Transverse colon (tissue), 4 donors: ENCODE data around the gene EML4. TPM values are rescaled to one million over a fixed set of nuclear protein-coding genes. Genes with fewer than 3 reads are reported as not detected.

Experiments used
- DNase-seq: peaks from one replicate; pipeline ENCODE4 v3.0.0-alpha.2; 2019
- H3K27ac ChIP-seq, 4 donors: fragments of 200-600 bp; sonication (generic); 2 replicates each; pipeline ENCODE4 v1.5.1; 2016 to 2018; ENCODE audit warnings: inconsistent platforms in 4 of 4
- H3K27me3 ChIP-seq: fragments of 200-600 bp; sonication (generic); 2 replicates; pipeline ENCODE4 v1.5.1; 2017; ENCODE audit warnings: inconsistent platforms
- H3K36me3 ChIP-seq, 4 donors: fragments of 200-600 bp; sonication (generic); 2 replicates each; pipeline ENCODE4 v1.5.1; 2017 to 2019; ENCODE audit warnings: inconsistent platforms in 4 of 4
- H3K4me1 ChIP-seq, 4 donors: fragments of 200-600 bp; sonication (generic); 2 replicates each; pipeline ENCODE4 v1.5.1; 2017 to 2020; ENCODE audit warnings: inconsistent platforms in 4 of 4
- H3K4me3 ChIP-seq, 4 donors: fragments of 200-600 bp; sonication (generic); 1 replicate in 1 of 4; 2 replicates in 3 of 4; pipeline versions ENCODE4 v1.5.1 to v1.6.1; 2017 to 2019; ENCODE audit warnings: inconsistent platforms in 4 of 4
- H3K9me3 ChIP-seq, 2 donors: fragments of 200-600 bp; sonication (generic); 2 replicates each; pipeline ENCODE4 v1.5.1; 2017 to 2019; ENCODE audit warnings: inconsistent platforms in 2 of 2
- EP300 ChIP-seq: sonication (generic); formaldehyde crosslinking; IDR thresholded peaks from one replicate; pipeline ENCODE4 v1.6.1; 2017; ENCODE audit warnings: antibody characterized with exemption, low read depth
- POLR2A ChIP-seq: fragments of 450-650 bp; IDR thresholded peaks from one replicate; pipeline ENCODE4 v1.6.1; 2016; ENCODE audit warnings: antibody characterized with exemption, mild to moderate bottlenecking, moderate library complexity
- POLR2AphosphoS5 ChIP-seq, 3 donors: sonication (generic); formaldehyde crosslinking; IDR thresholded peaks; one replicate each; pipeline ENCODE4 v1.6.1; 2016; ENCODE audit warnings: antibody characterized with exemption in 3 of 3
- WGBS, 2 donors: methylation state at CpG; one replicate each; pipeline ENCODE4 v1.1.5; 2018; ENCODE audit warnings: low coverage in 1 of 2; 5-methylcytosine and 5-hydroxymethylcytosine counted together
- in situ Hi-C, 4 donors: fragments of 200-750 bp; cut with MboI; loops; one replicate each; pipeline versions ENCODE4 v1.15.0 to v1.15.1; 2017; ENCODE audit warnings: low sequenced_read_pairs in 3 of 4, low pct_ligation_motif_present in 1 of 4, low pct_unique_long_range_greater_than_20kb in 1 of 4
- intact Hi-C: fragments of 100-400 bp; cut with DNase I; formaldehyde crosslinking; loops from one replicate; pipeline ENCODE4 v1.15.1; 2023; ENCODE audit warnings: low total_unique reads
- total RNA-seq, 4 donors: library from RNA; depleted of rRNA; stranded (reverse); fragments of >200 nt; gene quantifications; one replicate each; pipeline ENCODE4 v1.1.0, GENCODE V29; 2016
- TF ChIP-seq, protein P1 (sequence below), 5 experiments: fragments of 200-600 bp in 3 of 5; fragments of 450-650 bp in 2 of 5; sonication (generic) in 3 of 5; IDR thresholded peaks; 1 replicate in 2 of 5; 2 replicates in 3 of 5; pipeline ENCODE4 v1.5.1; 2016 to 2017; ENCODE audit warnings: antibody characterized with exemption in 5 of 5, inconsistent platforms in 3 of 5, mild to moderate bottlenecking in 2 of 5, moderate library complexity in 1 of 5

Gene EML4
- total RNA-seq, 4 donors from 2014 or later, result 49.7 to 91.5 (median 67.5) TPM

- in situ Hi-C loops, result loop anchor here in 3 of 4 donors (25.0 kb wide), 2 partner anchors 224 to 474 kb away; no protein-coding TSS in a partner anchor
- Histone ChIP-seq H3K36me3 (peaks cover 0 to 10% (median 3%) of the 10 kb centered on the region in 4 donors), H3K27ac (no peak overlapping the region), H3K27me3 (no peaks in the 10 kb centered on the region), H3K9me3 (no peaks in the 10 kb centered on the region), H3K4me1 (no peaks in the 10 kb centered on the region), H3K4me3 (no peak overlapping the region)
- 96 to 100% methylated on average over 3 to 9 of the region's 9 CpGs for WGBS, 2 donors
- intact Hi-C loops, result no loop called here
- TF ChIP-seq, protein P1, sequence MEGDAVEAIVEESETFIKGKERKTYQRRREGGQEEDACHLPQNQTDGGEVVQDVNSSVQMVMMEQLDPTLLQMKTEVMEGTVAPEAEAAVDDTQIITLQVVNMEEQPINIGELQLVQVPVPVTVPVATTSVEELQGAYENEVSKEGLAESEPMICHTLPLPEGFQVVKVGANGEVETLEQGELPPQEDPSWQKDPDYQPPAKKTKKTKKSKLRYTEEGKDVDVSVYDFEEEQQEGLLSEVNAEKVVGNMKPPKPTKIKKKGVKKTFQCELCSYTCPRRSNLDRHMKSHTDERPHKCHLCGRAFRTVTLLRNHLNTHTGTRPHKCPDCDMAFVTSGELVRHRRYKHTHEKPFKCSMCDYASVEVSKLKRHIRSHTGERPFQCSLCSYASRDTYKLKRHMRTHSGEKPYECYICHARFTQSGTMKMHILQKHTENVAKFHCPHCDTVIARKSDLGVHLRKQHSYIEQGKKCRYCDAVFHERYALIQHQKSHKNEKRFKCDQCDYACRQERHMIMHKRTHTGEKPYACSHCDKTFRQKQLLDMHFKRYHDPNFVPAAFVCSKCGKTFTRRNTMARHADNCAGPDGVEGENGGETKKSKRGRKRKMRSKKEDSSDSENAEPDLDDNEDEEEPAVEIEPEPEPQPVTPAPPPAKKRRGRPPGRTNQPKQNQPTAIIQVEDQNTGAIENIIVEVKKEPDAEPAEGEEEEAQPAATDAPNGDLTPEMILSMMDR (IDR thresholded peaks at IDR 0.05), result no peak
- no peak for TF ChIP-seq POLR2AphosphoS5 (IDR thresholded peaks at IDR 0.05)
- no peak for TF ChIP-seq EP300
- no peak for TF ChIP-seq POLR2A
- DNase-seq, result no peak
These were observed 167.3 kb downstream of the EML4 start for GRCh38 chr2:42336361-42336965.

DNA sequence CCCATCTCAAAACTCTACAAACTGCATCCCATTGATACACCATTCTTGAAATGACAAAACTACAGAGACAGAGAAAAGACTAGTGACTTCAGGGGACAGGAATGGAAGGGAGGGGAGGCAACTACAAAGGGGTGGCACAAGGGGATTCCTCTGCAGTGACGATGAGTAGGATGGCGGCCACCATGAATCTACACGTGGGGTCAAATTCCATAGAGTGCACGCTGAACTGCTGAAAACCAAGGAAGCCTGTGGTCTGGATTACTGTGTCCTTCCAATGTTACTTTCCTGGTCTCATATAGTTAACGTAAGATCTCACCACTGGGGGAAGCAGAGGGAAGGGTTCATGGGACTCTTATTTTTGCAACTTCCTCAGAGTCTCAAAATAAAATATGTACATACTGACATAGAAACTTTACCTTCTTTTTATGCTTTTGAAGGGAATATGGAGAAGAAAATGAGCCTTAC is 168.2 kb downstream of the EML4 start:
- 92 to 97% methylated on average over 5 of the region's 5 CpGs for WGBS, 2 donors
- DNase-seq, result no peak
- TF ChIP-seq POLR2AphosphoS5 (IDR thresholded peaks at IDR 0.05) (no peak), EP300 (no peak), POLR2A (no peak)
- TF ChIP-seq, protein P1 (IDR thresholded peaks at IDR 0.05), result no peak
- intact Hi-C loops, result no loop called here
- no peak overlapping the region for H3K27ac ChIP-seq
- H3K27me3 ChIP-seq, result no peaks in the 10 kb centered on the region
- no peaks in the 10 kb centered on the region for H3K9me3 ChIP-seq
- peaks cover 0 to 5% (median 2%) of the 10 kb centered on the region in 4 donors for H3K4me1 ChIP-seq
- peaks cover 0 to 6% (median 3%) of the 10 kb centered on the region in 4 donors for H3K36me3 ChIP-seq
- H3K4me3 ChIP-seq, result no peak overlapping the region
- in situ Hi-C loops, result loop anchor here in 3 of 4 donors (25.0 kb wide), 2 partner anchors 225 to 475 kb away; no protein-coding TSS in a partner anchor

DNA sequence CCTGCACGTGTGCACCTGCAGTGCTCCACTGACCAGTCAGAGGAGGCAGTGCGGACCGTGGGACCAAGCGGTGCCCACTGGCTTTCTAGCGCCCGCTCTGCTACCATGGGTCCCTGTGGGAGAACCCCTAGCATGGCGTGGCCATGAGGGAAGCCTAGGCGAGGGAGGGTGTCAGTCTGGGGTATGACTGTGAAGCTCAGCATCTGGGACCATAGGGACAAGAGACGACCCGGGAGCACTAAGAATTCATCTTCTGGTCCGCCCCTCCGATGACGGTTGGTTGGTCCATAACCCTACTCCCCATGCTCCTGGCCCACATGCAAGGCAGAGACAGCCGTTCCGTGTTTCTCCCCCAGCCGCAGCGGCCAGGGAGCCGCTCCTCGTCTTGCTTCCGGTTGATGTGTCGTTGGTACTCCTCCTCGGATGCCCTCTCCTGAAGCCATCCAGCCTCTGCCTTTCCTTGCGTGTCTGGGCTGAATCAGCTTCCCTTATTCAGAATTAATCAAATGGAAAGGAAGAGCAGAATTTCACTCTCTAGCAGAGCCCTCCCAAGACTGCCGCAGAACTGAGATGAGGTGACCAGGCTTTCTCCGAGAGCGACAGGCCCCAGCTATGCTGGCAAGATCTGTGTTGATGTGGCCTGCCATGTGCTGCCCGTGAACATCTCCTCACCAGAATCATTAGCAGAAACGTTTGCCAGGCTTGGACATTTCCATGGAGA is 168.9 kb downstream of the EML4 start:
- WGBS, 2 donors, result 92 to 98% methylated on average over 8 to 28 of the region's 28 CpGs
- Histone ChIP-seq H3K4me3 (no peak overlapping the region), H3K27me3 (no peaks in the 10 kb centered on the region), H3K9me3 (no peaks in the 10 kb centered on the region), H3K36me3 (peaks cover 0 to 5% (median 3%) of the 10 kb centered on the region in 4 donors), H3K4me1 (peaks cover 0 to 9% (median 6%) of the 10 kb centered on the region in 4 donors), H3K27ac (no peak overlapping the region)
- intact Hi-C loops (no loop called here), in situ Hi-C loops (loop anchor here in 3 of 4 donors (25.0 kb wide), 2 partner anchors 226 to 476 kb away; no protein-coding TSS in a partner anchor)
- DNase-seq, result no peak
- TF ChIP-seq POLR2A (no peak), EP300 (no peak), POLR2AphosphoS5 (IDR thresholded peaks at IDR 0.05) (no peak)
- TF ChIP-seq, protein P1 (IDR thresholded peaks at IDR 0.05), result no peak

- H3K9me3 ChIP-seq, result no peaks in the 10 kb centered on the region
- H3K36me3 ChIP-seq, result peaks cover 0 to 3% (median 0%) of the 10 kb centered on the region in 4 donors
- peaks cover 0 to 10% (median 6%) of the 10 kb centered on the region in 4 donors for H3K4me1 ChIP-seq
- intact Hi-C loops (no loop called here), in situ Hi-C loops (loop anchor here in 3 of 4 donors (25.0 kb wide), 2 partner anchors 226 to 476 kb away; no protein-coding TSS in a partner anchor)
- no peak overlapping the region for H3K27ac ChIP-seq
- no peaks in the 10 kb centered on the region for H3K27me3 ChIP-seq
- 88 to 94% methylated on average over 4 to 13 of the region's 13 CpGs for WGBS, 2 donors
- DNase-seq, result no peak
- no peak overlapping the region for H3K4me3 ChIP-seq
- TF ChIP-seq POLR2AphosphoS5 (IDR thresholded peaks at IDR 0.05), result no peak
- TF ChIP-seq EP300, result no peak
- TF ChIP-seq, protein P1 (IDR thresholded peaks at IDR 0.05), result no peak
- no peak for TF ChIP-seq POLR2A
These were observed 169.5 kb downstream of the EML4 start for GRCh38 chr2:42338567-42339190.
